GM12873 (cell line): ENCODE results near the gene SPATA13.

Source experiments
- TF ChIP-seq, protein P1 (sequence below): IDR thresholded peaks from 2 replicates; pipeline ENCODE4 v1.5.1; 2012; ENCODE audit warnings: low read depth, mild to moderate bottlenecking, moderate library complexity, low read length, control low read depth; ENCODE audit not compliant: insufficient read depth; ENCODE audit errors: missing control alignments

The SPATA13 gene

DNA sequence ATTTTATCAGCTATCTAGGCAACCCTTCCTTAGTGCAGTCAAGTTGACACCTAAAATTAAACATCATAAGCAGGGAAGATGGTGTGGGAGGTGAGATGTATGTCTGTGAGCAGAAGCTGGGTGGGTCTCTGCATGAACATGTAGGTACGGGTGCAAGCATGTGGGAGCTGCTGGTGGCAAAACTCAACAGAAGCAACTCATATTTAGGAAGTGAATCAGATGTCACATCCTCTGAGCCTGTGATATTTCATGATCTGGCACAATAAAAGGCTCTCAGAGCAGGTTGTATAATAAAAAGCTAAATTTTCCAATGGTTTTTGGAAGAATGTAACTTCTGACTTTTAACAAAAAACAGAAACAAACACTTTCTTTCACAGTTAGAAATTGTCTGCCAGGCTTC is 193.2 kb downstream of the SPATA13 start:
- TF ChIP-seq, protein P1, sequence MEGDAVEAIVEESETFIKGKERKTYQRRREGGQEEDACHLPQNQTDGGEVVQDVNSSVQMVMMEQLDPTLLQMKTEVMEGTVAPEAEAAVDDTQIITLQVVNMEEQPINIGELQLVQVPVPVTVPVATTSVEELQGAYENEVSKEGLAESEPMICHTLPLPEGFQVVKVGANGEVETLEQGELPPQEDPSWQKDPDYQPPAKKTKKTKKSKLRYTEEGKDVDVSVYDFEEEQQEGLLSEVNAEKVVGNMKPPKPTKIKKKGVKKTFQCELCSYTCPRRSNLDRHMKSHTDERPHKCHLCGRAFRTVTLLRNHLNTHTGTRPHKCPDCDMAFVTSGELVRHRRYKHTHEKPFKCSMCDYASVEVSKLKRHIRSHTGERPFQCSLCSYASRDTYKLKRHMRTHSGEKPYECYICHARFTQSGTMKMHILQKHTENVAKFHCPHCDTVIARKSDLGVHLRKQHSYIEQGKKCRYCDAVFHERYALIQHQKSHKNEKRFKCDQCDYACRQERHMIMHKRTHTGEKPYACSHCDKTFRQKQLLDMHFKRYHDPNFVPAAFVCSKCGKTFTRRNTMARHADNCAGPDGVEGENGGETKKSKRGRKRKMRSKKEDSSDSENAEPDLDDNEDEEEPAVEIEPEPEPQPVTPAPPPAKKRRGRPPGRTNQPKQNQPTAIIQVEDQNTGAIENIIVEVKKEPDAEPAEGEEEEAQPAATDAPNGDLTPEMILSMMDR: no peak

DNA sequence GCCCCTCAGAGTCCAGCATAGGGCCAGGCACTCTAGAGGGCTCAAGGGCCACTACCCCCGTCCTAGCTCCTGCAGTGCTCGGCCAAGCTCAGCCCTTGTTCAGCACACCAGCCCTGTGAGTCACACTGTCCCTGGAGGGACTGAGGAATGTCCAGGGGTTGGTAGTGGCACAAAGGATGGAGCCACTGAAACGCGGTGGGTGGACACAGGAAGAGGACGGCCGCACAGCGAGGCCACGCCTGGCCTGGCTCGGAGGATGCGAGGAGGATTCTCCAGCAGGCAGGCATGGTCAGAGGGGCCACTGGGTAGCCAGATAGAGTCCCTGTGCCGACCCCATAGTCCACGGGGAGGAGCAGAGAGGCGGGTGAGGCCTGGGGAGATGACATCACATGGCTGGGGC is 194.6 kb downstream of the SPATA13 start:
- TF ChIP-seq, protein P1: no peak

DNA sequence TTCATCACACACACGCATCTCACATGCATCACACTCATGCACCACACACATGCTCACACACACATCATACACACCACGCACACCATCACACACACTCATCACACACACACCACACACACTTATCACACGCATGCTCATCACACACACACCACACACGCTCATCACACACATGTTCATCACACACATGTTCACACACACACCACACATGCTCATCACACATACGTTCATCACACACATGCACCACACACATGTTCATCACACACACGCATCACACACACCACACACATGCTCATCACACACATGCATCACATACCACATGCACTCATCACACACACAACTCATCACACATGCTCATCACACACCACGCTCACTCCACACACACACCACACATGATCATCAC is 195.8 kb downstream of the SPATA13 start:
- TF ChIP-seq, protein P1: no peak
